ENCODE measurements around the gene TTC34.

TTC34 gene

GRCh38 chr1:2589431-2590232 is 211.9 kb downstream of the TTC34 start:
- no peak for DNase-seq (ENCODE audit: low read depth)

- DNase-seq (ENCODE audit: low read depth): no peak
Measured at GRCh38 chr1:2588661-2589430, 212.6 kb downstream of the TTC34 start.

- no peak for DNase-seq (ENCODE audit: low read depth)
Measured at GRCh38 chr1:2587860-2588571, 213.5 kb downstream of the TTC34 start.

GRCh38 chr1:2587071-2587859 is 214.2 kb downstream of the TTC34 start:
- DNase-seq (ENCODE audit: low read depth): peak; percentile 34

GRCh38 chr1:2586154-2587070 is 215.1 kb downstream of the TTC34 start, which contains the start of gene PRXL2B:
TSS of gene PRXL2B (plus strand) at chr1:2586777. CDS start at chr1:2586886, 109 bp downstream.
- peak; percentile 97 for DNase-seq (ENCODE audit: low read depth)
